GM12878 (cell line): Measurements from ENCODE around the gene CCNT2. TPM values are rescaled to one million over a fixed set of nuclear protein-coding genes. Genes with fewer than 3 reads are reported as not detected.

Experiments used
- ATAC-seq: fragments of 200-7000 bp; cut with Tn5 transposase; 3 replicates; pipeline ENCODE4 v1.9.1; 2020; ENCODE audit warnings: mild to moderate bottlenecking, moderate library complexity
- BruUV-seq: library from RNA; stranded (reverse); fragments of 400-500 nt; replicated peaks from 2 replicates; lab custom pipeline; 2021; lab: Mats Ljungman, UMichigan
- CTCF ChIA-PET: fragments of 300-600 bp; sonication (Branson Sonifier 250); formaldehyde crosslinking; extraction: SDS; loops from one replicate; lab custom pipeline; 2021; ENCODE audit warnings: inconsistent platforms; lab: Yijun Ruan, JAX
- POLR2A ChIA-PET: fragments of 350-600 bp; formaldehyde crosslinking; extraction: SDS; loops from one replicate; lab custom pipeline; 2021; ENCODE audit warnings: inconsistent platforms; lab: Charles Lee
- RAD21 ChIA-PET: fragments of 300-600 bp; sonication (Branson Sonifier 250); formaldehyde crosslinking; loops from one replicate; lab custom pipeline; 2023; ENCODE audit warnings: antibody characterized with exemption; ENCODE audit not compliant: unreplicated experiment; lab: Charles Lee
- SMC1A ChIA-PET: fragments of 300-600 bp; sonication (Branson Sonifier 250); formaldehyde crosslinking; loops from one replicate; lab custom pipeline; 2023; ENCODE audit not compliant: unreplicated experiment, uncharacterized antibody; lab: Charles Lee
- DNase-seq: peaks from one replicate; pipeline ENCODE4 v3.0.0-alpha.2; 2011; ENCODE audit warnings: low read depth, low spot score
- FAIRE-seq: peaks from 3 replicates; lab custom pipeline; 2011; peaks lifted over from hg19 to GRCh38; lab: Jason Lieb, UNC
- H2AFZ ChIP-seq: 2 replicates; pipeline ENCODE4 v1.6.0; 2011; ENCODE audit warnings: low read depth, low read length, control low read depth; ENCODE audit not compliant: control insufficient read depth
- H3K27ac ChIP-seq: 2 replicates; pipeline ENCODE4 v1.5.1; 2011; ENCODE audit warnings: control low read depth; ENCODE audit not compliant: control insufficient read depth, insufficient read depth
- H3K27me3 ChIP-seq, 2 experiments: replicated peaks in 1 of 2; 2 replicates each; pipeline versions ENCODE4 v1.6.0 to v1.6.1; 2011; ENCODE audit warnings: low read length in 1 of 2; ENCODE audit not compliant: control insufficient read depth in 2 of 2, insufficient read depth in 2 of 2
- H3K36me3 ChIP-seq, 2 experiments: 2 replicates each; pipeline ENCODE4 v1.5.1; 2011; ENCODE audit warnings: low read length in 1 of 2; ENCODE audit not compliant: control insufficient read depth in 2 of 2, insufficient read depth in 2 of 2
- H3K4me1 ChIP-seq: 2 replicates; pipeline ENCODE4 v1.6.1; 2011; ENCODE audit warnings: mild to moderate bottlenecking, low read length, moderate library complexity, mixed read lengths; ENCODE audit not compliant: control insufficient read depth, insufficient read depth
- H3K4me2 ChIP-seq: 2 replicates; pipeline ENCODE4 v1.6.0; 2011; ENCODE audit warnings: control low read depth; ENCODE audit not compliant: control insufficient read depth, insufficient read depth
- H3K4me3 ChIP-seq: fragments of 200-600 bp; sonication (generic); 2 replicates; pipeline ENCODE4 v1.5.1; 2016
- H3K79me2 ChIP-seq: 2 replicates; pipeline ENCODE4 v1.6.0; 2011; ENCODE audit warnings: low read length; ENCODE audit not compliant: control insufficient read depth, insufficient read depth
- H3K9ac ChIP-seq: 2 replicates; pipeline ENCODE4 v1.8.0; 2011; ENCODE audit warnings: low read length, control low read depth, mixed read lengths; ENCODE audit not compliant: control insufficient read depth, insufficient read depth
- H3K9me3 ChIP-seq: replicated peaks from 3 replicates; pipeline ENCODE4 v1.5.1; 2011; ENCODE audit warnings: mild to moderate bottlenecking, low read length; ENCODE audit not compliant: control insufficient read depth, insufficient read depth
- H4K20me1 ChIP-seq: 2 replicates; pipeline ENCODE4 v1.6.0; 2011; ENCODE audit not compliant: control insufficient read depth, insufficient read depth
- ATF3 ChIP-seq: IDR thresholded peaks from 2 replicates; pipeline ENCODE4 v1.6.1; 2011; ENCODE audit warnings: low read depth, mild to moderate bottlenecking, low read length, moderate library complexity, borderline replicate concordance; ENCODE audit errors: extremely low read depth
- BACH1 ChIP-seq: fragments of 450-650 bp; IDR thresholded peaks from 2 replicates; pipeline ENCODE4 v1.6.1; 2017; ENCODE audit warnings: mild to moderate bottlenecking, borderline replicate concordance
- BCL3 ChIP-seq: IDR thresholded peaks from 2 replicates; pipeline ENCODE4 v1.6.1; 2011; ENCODE audit warnings: borderline replicate concordance, low read depth, mild to moderate bottlenecking, moderate library complexity, low read length; ENCODE audit not compliant: insufficient read depth, poor library complexity, severe bottlenecking
- CHD4 ChIP-seq: fragments of 200-600 bp; sonication (generic); IDR thresholded peaks from 2 replicates; pipeline ENCODE4 v1.6.1; 2016; ENCODE audit warnings: mild to moderate bottlenecking
- DPF2 ChIP-seq: fragments of 450-650 bp; IDR thresholded peaks from 2 replicates; pipeline ENCODE4 v1.6.1; 2017; ENCODE audit warnings: mild to moderate bottlenecking
- KAT2A ChIP-seq: conservative IDR thresholded peaks from 2 replicates; pipeline ENCODE4 v1.6.1; 2011; ENCODE audit warnings: low read depth, low read length; ENCODE audit not compliant: control insufficient read depth
- NR2F1 ChIP-seq: fragments of 450-650 bp; conservative IDR thresholded peaks from 2 replicates; pipeline ENCODE4 v1.6.1; 2017; ENCODE audit warnings: mild to moderate bottlenecking
- RELB ChIP-seq: fragments of 450-650 bp; IDR thresholded peaks from 2 replicates; pipeline ENCODE4 v1.6.1; 2017; ENCODE audit warnings: low read depth, mild to moderate bottlenecking, moderate library complexity
- SP1 ChIP-seq: IDR thresholded peaks from one replicate; pipeline ENCODE4 v1.6.1; 2011; ENCODE audit warnings: low read depth, low read length
- STAT3 ChIP-seq: IDR thresholded peaks from 2 replicates; pipeline ENCODE4 v1.6.1; 2011; ENCODE audit warnings: low read depth, low read length, improper control_type of control experiment
- YY1 ChIP-seq: IDR thresholded peaks from 2 replicates; pipeline ENCODE4 v1.6.1; 2011; ENCODE audit warnings: low read depth, mild to moderate bottlenecking, low read length
- ZNF592 ChIP-seq: fragments of 450-650 bp; IDR thresholded peaks from 2 replicates; pipeline ENCODE4 v1.6.1; 2017; ENCODE audit warnings: mild to moderate bottlenecking, moderate library complexity
- ZNF687 ChIP-seq: fragments of 450-650 bp; IDR thresholded peaks from 2 replicates; pipeline ENCODE4 v1.6.1; 2017; ENCODE audit warnings: mild to moderate bottlenecking, moderate library complexity
- WGBS: methylation state at CpG from one replicate; pipeline ENCODE4 v1.1.6; 2016; ENCODE audit warnings: low lambda C conversion rate; ENCODE audit not compliant: insufficient replicate concordance, insufficient coverage; ENCODE audit errors: missing lambda C conversion rate; 5-methylcytosine and 5-hydroxymethylcytosine counted together
- in situ Hi-C: fragments of 300-500 bp; cut with MboI; formaldehyde crosslinking; loops from 9 replicates; pipeline ENCODE4 v1.14.3; 2018; ENCODE audit warnings: mixed read lengths
- intact Hi-C: fragments of 100-400 bp; cut with micrococcal nuclease; formaldehyde crosslinking; loops from one replicate; pipeline ENCODE4 v1.14.2; 2022; ENCODE audit not compliant: unreplicated experiment
- polyA plus RNA-seq, 11 experiments: library from polyadenylated mRNA; depleted of rRNA in 4 of 11; unstranded in 6 of 11; stranded (reverse) in 5 of 11; fragments of >200 nt; fragmentation: Nextera tagmentation in 4 of 11; fragmentation: Illumina TruSeq in 1 of 11; extraction: Ambion mirVana in 4 of 11; extraction: Trizol in 1 of 11; gene quantifications; 1 replicate in 1 of 11; 2 replicates in 10 of 11; pipeline versions ENCODE4 v1.2.1 to v1.2.3, GENCODE V29; 2011 to 2016; ENCODE audit warnings: inconsistent platforms in 2 of 11, missing spikeins in 2 of 11, low read depth in 1 of 11
- total RNA-seq, 4 experiments: library from RNA; depleted of rRNA in 3 of 4; stranded (reverse); fragments of >200 nt in 3 of 4; fragmentation: Illumina TruSeq in 1 of 4; extraction: Trizol in 1 of 4; gene quantifications; 2 replicates each; pipeline versions ENCODE4 v1.2.1 to v1.2.3, GENCODE V29; 2013 to 2021

CCNT2 gene
- total and polyA plus RNA-seq, 10 of the 15 experiments (the other 5 are each of a cell fraction or from before 2014, with no cell fraction given), result 6.0 to 25.6 (median 20.0) TPM

- no peak overlapping the region for H3K27ac ChIP-seq
- in situ Hi-C loops, result no loop called here
- H3K9ac ChIP-seq, result no peak overlapping the region
- FAIRE-seq, result no peak
- POLR2A ChIA-PET, result interaction anchor here (0.6 kb wide), 1 partner anchor 16 kb away, joined by 3 read pairs; no protein-coding TSS in a partner anchor
- SMC1A ChIA-PET, result interaction anchor here (0.9 kb wide), 1 partner anchor 10 kb away, joined by 4 read pairs; no protein-coding TSS in a partner anchor
- no TSS peak for BruUV-seq
- no peaks in the 10 kb centered on the region for H4K20me1 ChIP-seq
- intact Hi-C loops, result no loop called here
- H3K4me2 ChIP-seq, result no peak overlapping the region
- H3K9me3 ChIP-seq, result no peaks in the 10 kb centered on the region
- CTCF ChIA-PET, result interaction anchor here (1.5 kb wide), 1 partner anchor 9 kb away, joined by 6 read pairs; no protein-coding TSS in a partner anchor
- no peaks in the 10 kb centered on the region for H3K79me2 ChIP-seq
- WGBS, result 100% methylated on average over 1 of the region's 1 CpG
- ATAC-seq, result no peak
- H3K4me1 ChIP-seq, result no peaks in the 10 kb centered on the region
- H3K4me3 ChIP-seq, result no peak overlapping the region
- RAD21 ChIA-PET, result no interaction called here
- no peak for DNase-seq
- peaks cover 9 to 13% of the 10 kb centered on the region in 2 experiments; a peak in 3 of 4 replicates for H3K36me3 ChIP-seq
- H2AFZ ChIP-seq, result no peak overlapping the region
- no peaks in the 10 kb centered on the region for H3K27me3 ChIP-seq
- no peak for TF ChIP-seq YY1
- TF ChIP-seq NR2F1, result no peak
- no peak for TF ChIP-seq RELB
- TF ChIP-seq SP1, result no peak
- TF ChIP-seq DPF2, result no peak
- no peak for TF ChIP-seq ZNF592
- TF ChIP-seq ATF3, result no peak
- no peak for TF ChIP-seq KAT2A
- TF ChIP-seq CHD4, result no peak
- no peak for TF ChIP-seq BCL3
- TF ChIP-seq BACH1, result no peak
- TF ChIP-seq ZNF687, result no peak
- TF ChIP-seq STAT3, result no peak
Measured at GRCh38 chr2:134955744-134956143, 37.1 kb downstream of the CCNT2 start.
